HFF-Myc (cell line): ENCODE data around the gene SMIM10L1.

Experiments used
- DNase-seq: peaks from one replicate; pipeline ENCODE4 v3.0.0-alpha.2; 2011; ENCODE audit warnings: low read depth; ENCODE audit errors: extremely low read depth
- H3K4me3 ChIP-seq: replicated peaks from 2 replicates; pipeline ENCODE4 v1.5.1; 2011; ENCODE audit warnings: low read depth, mild to moderate bottlenecking, control low read depth, low read length
- TF ChIP-seq, protein P1 (sequence below): IDR thresholded peaks from 2 replicates; pipeline ENCODE4 v1.5.1; 2012; ENCODE audit warnings: mild to moderate bottlenecking, low read depth, low read length, control low read depth; ENCODE audit errors: missing control alignments

SMIM10L1 gene

DNA sequence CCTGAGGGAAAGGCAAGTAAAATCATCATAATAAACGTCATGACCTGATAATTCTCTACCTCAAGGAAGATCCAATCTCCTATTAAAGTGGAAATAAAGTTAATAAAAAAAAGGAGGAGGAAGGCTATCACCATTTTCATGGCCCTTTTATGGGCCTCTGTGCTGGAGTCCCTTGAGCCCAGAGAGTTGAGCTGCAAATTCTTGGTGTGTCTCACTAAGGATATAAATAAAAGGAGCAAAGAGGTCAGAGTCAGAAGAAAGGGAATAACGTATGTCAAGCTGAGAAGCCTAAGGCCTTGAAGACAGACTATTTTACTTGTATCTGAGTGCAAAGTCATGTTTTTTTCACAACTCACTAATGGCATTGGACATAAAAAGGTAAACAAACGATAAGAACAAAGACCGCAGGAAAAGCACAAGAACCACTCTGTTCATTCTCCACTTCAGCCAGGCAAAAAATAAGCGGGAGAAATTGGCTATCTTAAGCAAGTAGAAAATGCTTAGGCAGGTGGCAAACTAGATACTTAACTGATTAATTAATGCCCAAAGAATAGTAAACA is 12.0 kb upstream of the SMIM10L1 start:
- DNase-seq: no peak
- no peak overlapping the region for H3K4me3 ChIP-seq
- TF ChIP-seq, protein P1, sequence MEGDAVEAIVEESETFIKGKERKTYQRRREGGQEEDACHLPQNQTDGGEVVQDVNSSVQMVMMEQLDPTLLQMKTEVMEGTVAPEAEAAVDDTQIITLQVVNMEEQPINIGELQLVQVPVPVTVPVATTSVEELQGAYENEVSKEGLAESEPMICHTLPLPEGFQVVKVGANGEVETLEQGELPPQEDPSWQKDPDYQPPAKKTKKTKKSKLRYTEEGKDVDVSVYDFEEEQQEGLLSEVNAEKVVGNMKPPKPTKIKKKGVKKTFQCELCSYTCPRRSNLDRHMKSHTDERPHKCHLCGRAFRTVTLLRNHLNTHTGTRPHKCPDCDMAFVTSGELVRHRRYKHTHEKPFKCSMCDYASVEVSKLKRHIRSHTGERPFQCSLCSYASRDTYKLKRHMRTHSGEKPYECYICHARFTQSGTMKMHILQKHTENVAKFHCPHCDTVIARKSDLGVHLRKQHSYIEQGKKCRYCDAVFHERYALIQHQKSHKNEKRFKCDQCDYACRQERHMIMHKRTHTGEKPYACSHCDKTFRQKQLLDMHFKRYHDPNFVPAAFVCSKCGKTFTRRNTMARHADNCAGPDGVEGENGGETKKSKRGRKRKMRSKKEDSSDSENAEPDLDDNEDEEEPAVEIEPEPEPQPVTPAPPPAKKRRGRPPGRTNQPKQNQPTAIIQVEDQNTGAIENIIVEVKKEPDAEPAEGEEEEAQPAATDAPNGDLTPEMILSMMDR: no peak

DNA sequence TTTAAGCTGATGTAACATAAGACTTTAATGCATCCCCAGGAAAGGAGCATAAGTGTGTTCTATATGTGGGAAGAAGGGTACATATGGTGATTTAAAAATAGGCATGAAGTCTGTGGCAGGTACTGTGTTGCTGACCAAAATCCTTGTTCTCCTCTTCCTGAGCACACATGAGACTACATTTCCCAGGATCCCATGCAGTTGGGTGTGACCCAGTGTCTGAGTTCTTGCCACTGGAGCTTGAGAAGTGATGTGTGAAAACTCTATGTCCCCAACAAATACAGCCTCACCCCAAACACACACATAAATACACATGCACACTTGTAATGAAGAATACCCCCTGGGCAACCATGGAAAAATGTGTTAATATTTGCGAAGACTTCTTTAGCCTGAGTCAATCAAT is 8.5 kb upstream of the SMIM10L1 start:
- H3K4me3 ChIP-seq: no peak overlapping the region
- TF ChIP-seq, protein P1: no peak
- no peak for DNase-seq

DNA sequence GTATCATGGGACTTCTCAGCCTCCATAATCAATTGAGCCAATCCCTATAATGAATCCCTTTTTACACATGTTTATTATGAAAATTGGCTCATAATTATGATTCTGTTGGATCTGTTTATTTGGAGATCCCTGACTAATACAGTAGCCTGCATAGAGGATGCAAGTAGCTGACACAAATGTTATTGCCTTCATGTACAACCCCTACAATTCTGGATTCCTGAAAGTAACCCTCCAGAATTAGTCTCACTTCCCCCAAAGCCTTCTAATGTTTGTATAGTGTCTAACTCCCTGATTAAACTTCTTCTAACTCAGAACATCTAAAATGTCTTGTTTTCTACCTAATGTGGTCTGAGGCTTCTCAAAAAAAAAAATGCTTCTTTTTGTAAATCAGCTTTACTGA is 6.6 kb upstream of the SMIM10L1 start:
- TF ChIP-seq, protein P1: no peak
- no peak overlapping the region for H3K4me3 ChIP-seq
- DNase-seq: no peak

DNA sequence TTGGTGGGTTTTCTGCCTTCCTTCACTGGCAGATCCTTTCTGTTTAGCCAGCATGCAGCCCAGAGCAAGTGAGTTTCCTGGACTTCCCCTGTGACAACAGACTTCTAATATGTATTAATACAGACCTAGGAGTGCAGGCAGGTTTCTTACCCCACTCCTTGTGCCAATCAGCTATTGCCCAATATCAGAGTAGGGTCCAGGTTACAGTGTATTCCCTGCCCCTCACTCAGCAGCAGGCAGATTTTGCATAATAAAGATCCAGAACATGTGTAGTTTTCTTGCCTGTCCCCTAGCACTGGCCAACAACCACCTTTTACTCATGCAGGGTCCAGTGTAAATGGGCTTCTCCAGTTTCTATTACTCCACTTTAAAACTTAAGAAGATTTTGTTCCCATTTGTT is 4.7 kb upstream of the SMIM10L1 start:
- TF ChIP-seq, protein P1: no peak
- no peak for DNase-seq

DNA sequence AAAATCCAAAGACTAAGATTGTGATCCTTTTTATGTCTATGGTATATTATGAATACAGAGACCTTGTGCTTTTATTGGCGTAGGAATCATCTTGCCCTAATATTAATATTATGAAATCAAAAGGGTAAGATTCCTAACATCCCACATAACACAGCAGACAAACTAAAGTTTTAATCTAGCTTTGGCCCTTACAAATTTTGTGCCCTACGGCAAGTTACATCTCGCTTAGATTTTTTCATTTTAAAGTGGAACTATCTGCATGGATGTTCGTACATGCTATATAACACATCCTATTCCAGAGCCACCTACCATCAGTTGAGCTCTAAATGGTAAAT is 217 bp upstream of the SMIM10L1 start:
- peak overlapping the region; percentile 67 for H3K4me3 ChIP-seq
- TF ChIP-seq, protein P1: no peak
- peak; percentile 26 for DNase-seq

More for the DNA sequence above, 4.7 kb upstream of the SMIM10L1 start:
- H3K4me3 ChIP-seq: no peak overlapping the region

DNA sequence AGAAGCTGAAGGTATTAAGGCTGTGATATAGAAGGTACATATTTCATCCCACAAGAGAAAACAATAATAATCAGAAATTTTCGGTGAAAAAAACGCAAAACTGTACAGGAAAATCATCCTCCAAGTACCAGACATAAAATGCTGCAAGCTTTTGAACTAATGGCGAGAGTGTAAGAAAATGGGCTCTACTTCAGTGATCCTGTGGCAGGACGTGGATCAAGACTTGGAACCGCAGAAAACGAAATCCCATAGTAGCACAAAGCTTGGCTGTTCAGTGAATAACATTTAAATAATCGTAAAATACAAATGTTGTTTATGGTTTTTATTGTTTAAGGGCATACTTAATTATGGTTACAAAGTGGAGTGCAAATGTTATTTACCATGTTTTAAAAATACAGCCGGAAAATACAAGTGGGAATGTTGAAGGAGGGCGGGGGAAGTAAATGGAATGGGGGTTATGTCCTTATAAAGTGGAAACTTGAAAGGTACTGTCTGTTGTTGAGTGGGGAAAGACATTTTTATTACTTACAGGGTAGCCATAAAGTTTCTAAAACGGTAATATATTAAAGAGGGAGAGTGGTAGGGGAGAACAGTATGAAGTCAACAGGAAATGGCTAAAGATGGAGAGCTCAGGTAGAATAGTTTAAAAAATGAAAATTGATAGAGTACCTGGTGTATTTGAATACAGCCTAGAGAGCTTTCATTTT is 1.1 kb downstream of the SMIM10L1 start:
- peak overlapping the region; percentile 67 for H3K4me3 ChIP-seq
- DNase-seq: no peak
- TF ChIP-seq, protein P1: no peak
